ENCODE results near the gene ATP13A3.
A peak's percentile ranks its signal among the peaks of the same experiment; 100 is the strongest.
"Not testable (repeated sequence)": the region's sequence is repeated elsewhere in the genome, so short reads cannot be mapped to it uniquely, and the experiment has no call there.

The ATP13A3 gene

GRCh38 chr3:194500198-194500597 lies 13.4 kb upstream of the ATP13A3 start:
- ChIA-PET POLR2A (no interaction called here), CTCF (interaction anchor here (1.0 kb wide), 1 partner anchor 17 kb away, joined by 3 read pairs; no protein-coding TSS in a partner anchor)
- peaks cover 3 to 15% (median 6%) of the 10 kb centered on the region in 4 experiments for H3K4me1 ChIP-seq (ENCODE audit: control extremely low read depth in 1 of 4, control insufficient read depth in 4 of 4, insufficient read depth in 4 of 4, low read length in 3 of 4)
- no peak for DNase-seq
- no peak overlapping the region for H3K27ac ChIP-seq (ENCODE audit: insufficient read depth in 1 of 2, low read depth in 1 of 2, low read length in 2 of 2, poor library complexity in 1 of 2, severe bottlenecking in 2 of 2)
- no peaks in the 10 kb centered on the region for H3K36me3 ChIP-seq (ENCODE audit: control insufficient read depth in 4 of 4, insufficient read depth in 4 of 4, low read length in 3 of 4)
- no peak overlapping the region for H3K4me3 ChIP-seq (ENCODE audit: control insufficient read depth in 1 of 7, extremely low read depth in 1 of 7, insufficient read depth in 4 of 7, low read depth in 2 of 7, low read length in 6 of 7)
- H3K9me3 ChIP-seq (ENCODE audit: control extremely low read depth in 1 of 5, control insufficient read depth in 4 of 5, insufficient read depth in 2 of 5, low read depth in 1 of 5, low read length in 4 of 5): peaks cover 0 to 3% (median 0%) of the 10 kb centered on the region in 5 experiments
- no peaks in the 10 kb centered on the region for H3K27me3 ChIP-seq (replicated peaks in 2 of 5; ENCODE audit: control insufficient read depth in 4 of 5, insufficient read depth in 5 of 5, low read length in 4 of 5)

DNA sequence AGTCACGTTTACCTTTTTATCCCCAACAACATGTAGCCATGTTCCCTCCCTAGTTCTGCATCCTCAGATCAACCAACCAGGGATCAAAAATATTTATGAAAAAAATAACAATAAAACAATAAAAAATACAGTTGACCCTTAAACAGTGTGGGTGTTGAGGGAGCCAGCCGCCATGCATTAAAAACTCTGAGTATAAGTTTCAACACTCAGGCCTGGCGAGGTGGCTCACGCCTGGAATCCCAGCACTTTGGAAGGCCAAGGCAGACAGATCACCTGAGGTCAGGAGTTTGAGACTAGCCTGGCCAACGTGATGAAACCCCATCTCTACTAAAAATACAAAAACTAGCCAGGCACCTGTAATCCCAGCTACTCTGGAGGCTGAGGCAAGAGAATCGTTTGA lies 12.7 kb upstream of the ATP13A3 start:
- POLR2A ChIA-PET; H3K9me3 ChIP-seq (ENCODE audit: control extremely low read depth in 1 of 5, control insufficient read depth in 4 of 5, insufficient read depth in 2 of 5, low read depth in 1 of 5, low read length in 4 of 5); H3K4me3 ChIP-seq (ENCODE audit: control insufficient read depth in 1 of 7, extremely low read depth in 1 of 7, insufficient read depth in 4 of 7, low read depth in 2 of 7, low read length in 6 of 7); H3K27me3 ChIP-seq (replicated peaks in 2 of 5; ENCODE audit: control insufficient read depth in 4 of 5, insufficient read depth in 5 of 5, low read length in 4 of 5); DNase-seq; H3K36me3 ChIP-seq (ENCODE audit: control insufficient read depth in 4 of 4, insufficient read depth in 4 of 4, low read length in 3 of 4); H3K27ac ChIP-seq (ENCODE audit: insufficient read depth in 1 of 2, low read depth in 1 of 2, low read length in 2 of 2, poor library complexity in 1 of 2, severe bottlenecking in 2 of 2): not testable (repeated sequence)
- peaks cover 3 to 15% (median 6%) of the 10 kb centered on the region in 4 experiments for H3K4me1 ChIP-seq (ENCODE audit: control extremely low read depth in 1 of 4, control insufficient read depth in 4 of 4, insufficient read depth in 4 of 4, low read length in 3 of 4)
- CTCF ChIA-PET: interaction anchor here (1.1 to 1.6 kb wide), 2 partner anchors 11 to 14 kb away, joined by 3 to 8 read pairs; no protein-coding TSS in a partner anchor
- WGBS (ENCODE audit: insufficient coverage): 84% methylated on average over 5 of the region's 6 CpGs

DNA sequence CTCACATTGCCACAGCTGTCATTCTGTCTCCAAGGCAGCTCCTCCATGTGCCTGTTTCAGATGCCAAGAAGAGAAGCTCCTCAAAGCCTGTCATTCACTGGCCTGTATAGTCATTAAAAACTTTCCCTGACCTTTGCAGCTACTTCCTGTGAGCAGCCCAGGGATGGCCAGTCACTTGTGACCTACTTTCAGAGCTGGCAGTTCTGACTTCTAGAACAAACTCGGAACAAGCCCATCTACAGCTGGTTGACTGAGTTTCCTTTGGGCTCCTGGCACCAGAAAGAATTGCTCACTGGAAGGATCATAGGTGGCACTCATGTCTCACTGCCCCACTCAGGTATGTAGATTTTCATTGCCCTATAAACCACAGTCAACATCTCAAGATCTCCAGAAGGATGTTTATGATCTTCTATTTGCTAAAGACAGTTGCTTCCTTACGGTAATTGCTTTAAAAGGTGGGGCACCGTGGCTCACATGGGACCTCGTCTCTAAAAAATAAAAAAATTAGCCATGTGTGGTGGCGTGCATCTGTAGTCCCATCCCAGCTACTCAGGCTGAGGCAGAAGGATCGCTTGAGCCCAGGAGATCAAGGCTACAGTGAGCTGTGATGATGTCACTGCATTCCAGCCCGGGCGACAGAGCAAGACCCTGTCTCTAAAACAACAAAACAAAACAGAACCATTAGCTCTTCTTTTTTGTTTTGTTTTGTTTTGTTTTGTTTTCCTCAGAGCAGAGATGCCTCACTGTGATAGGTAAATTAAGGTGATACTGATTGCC lies 11.2 kb upstream of the ATP13A3 start:
- H3K4me1 ChIP-seq (ENCODE audit: control extremely low read depth in 1 of 4, control insufficient read depth in 4 of 4, insufficient read depth in 4 of 4, low read length in 3 of 4): peaks cover 3 to 15% (median 6%) of the 10 kb centered on the region in 4 experiments
- no peaks in the 10 kb centered on the region for H3K27me3 ChIP-seq (replicated peaks in 2 of 5; ENCODE audit: control insufficient read depth in 4 of 5, insufficient read depth in 5 of 5, low read length in 4 of 5)
- 91% methylated on average over 5 of the region's 8 CpGs for WGBS (ENCODE audit: insufficient coverage)
- no peaks in the 10 kb centered on the region for H3K36me3 ChIP-seq (ENCODE audit: control insufficient read depth in 4 of 4, insufficient read depth in 4 of 4, low read length in 3 of 4)
- H3K4me3 ChIP-seq (ENCODE audit: control insufficient read depth in 1 of 7, extremely low read depth in 1 of 7, insufficient read depth in 4 of 7, low read depth in 2 of 7, low read length in 6 of 7): no peak overlapping the region
- no peak overlapping the region for H3K27ac ChIP-seq (ENCODE audit: insufficient read depth in 1 of 2, low read depth in 1 of 2, low read length in 2 of 2, poor library complexity in 1 of 2, severe bottlenecking in 2 of 2)
- CTCF ChIA-PET: interaction anchor here (0.8 to 1.6 kb wide), 5 partner anchors 9 to 76 kb away, joined by 3 to 8 read pairs (median 3); no protein-coding TSS in a partner anchor
- peaks cover 0 to 3% (median 0%) of the 10 kb centered on the region in 5 experiments for H3K9me3 ChIP-seq (ENCODE audit: control extremely low read depth in 1 of 5, control insufficient read depth in 4 of 5, insufficient read depth in 2 of 5, low read depth in 1 of 5, low read length in 4 of 5)
- no peak for DNase-seq
- POLR2A ChIA-PET: no interaction called here

DNA sequence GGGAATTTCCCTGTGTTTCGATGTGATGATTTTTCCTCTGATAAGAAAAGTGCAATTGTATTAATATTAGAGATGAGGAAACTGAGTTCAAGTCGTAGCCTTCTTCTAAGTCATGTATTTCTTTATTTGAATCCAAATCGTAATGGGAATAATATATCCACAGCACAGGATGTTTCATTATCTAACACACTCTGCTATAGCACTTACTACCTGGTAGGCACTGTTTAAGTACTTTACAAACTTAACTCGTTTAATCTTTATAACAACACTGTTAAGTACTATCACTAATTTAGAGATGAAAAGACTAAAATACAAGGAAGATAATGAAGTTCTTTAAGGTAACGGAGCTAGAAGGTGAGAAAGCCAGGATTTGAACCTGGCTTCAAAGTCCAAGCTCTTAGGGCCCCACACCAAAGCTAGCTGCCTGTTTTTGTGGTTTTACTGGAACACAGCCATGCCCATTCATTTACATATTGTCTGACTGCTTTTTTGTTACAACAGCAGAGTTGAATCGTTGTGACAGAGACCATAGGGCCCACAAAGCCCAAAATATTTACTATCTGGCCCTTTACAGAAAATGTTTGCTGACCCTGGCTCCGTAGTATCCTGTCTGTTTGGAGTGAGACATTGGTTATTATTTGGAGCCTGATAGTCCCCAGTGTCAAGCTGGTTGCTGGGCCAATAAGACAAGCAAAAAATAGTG lies 9.6 kb upstream of the ATP13A3 start:
- H3K9me3 ChIP-seq (ENCODE audit: control extremely low read depth in 1 of 5, control insufficient read depth in 4 of 5, insufficient read depth in 2 of 5, low read depth in 1 of 5, low read length in 4 of 5): no peaks in the 10 kb centered on the region
- 89% methylated on average over 3 of the region's 7 CpGs for WGBS (ENCODE audit: insufficient coverage)
- DNase-seq: peak in 1 of 3 donors; percentile 31
- peaks cover 3 to 23% (median 9%) of the 10 kb centered on the region in 4 experiments for H3K4me1 ChIP-seq (ENCODE audit: control extremely low read depth in 1 of 4, control insufficient read depth in 4 of 4, insufficient read depth in 4 of 4, low read length in 3 of 4)
- no peaks in the 10 kb centered on the region for H3K27me3 ChIP-seq (replicated peaks in 2 of 5; ENCODE audit: control insufficient read depth in 4 of 5, insufficient read depth in 5 of 5, low read length in 4 of 5)
- H3K27ac ChIP-seq (ENCODE audit: insufficient read depth in 1 of 2, low read depth in 1 of 2, low read length in 2 of 2, poor library complexity in 1 of 2, severe bottlenecking in 2 of 2): no peak overlapping the region
- ChIA-PET CTCF (interaction anchor here (0.9 to 1.7 kb wide), 4 partner anchors 9 to 58 kb away, joined by 3 to 4 read pairs (median 3); no protein-coding TSS in a partner anchor), POLR2A (no interaction called here)
- H3K4me3 ChIP-seq (ENCODE audit: control insufficient read depth in 1 of 7, extremely low read depth in 1 of 7, insufficient read depth in 4 of 7, low read depth in 2 of 7, low read length in 6 of 7): no peak overlapping the region
- H3K36me3 ChIP-seq (ENCODE audit: control insufficient read depth in 4 of 4, insufficient read depth in 4 of 4, low read length in 3 of 4): no peaks in the 10 kb centered on the region

GRCh38 chr3:194494951-194495374 lies 8.2 kb upstream of the ATP13A3 start:
- 87% methylated on average over 5 of the region's 5 CpGs for WGBS (ENCODE audit: insufficient coverage)
- H3K4me3 ChIP-seq (ENCODE audit: control insufficient read depth in 1 of 7, extremely low read depth in 1 of 7, insufficient read depth in 4 of 7, low read depth in 2 of 7, low read length in 6 of 7): no peak overlapping the region
- H3K27ac ChIP-seq (ENCODE audit: insufficient read depth in 1 of 2, low read depth in 1 of 2, low read length in 2 of 2, poor library complexity in 1 of 2, severe bottlenecking in 2 of 2): no peak overlapping the region
- POLR2A ChIA-PET: no interaction called here
- no peaks in the 10 kb centered on the region for H3K27me3 ChIP-seq (replicated peaks in 2 of 5; ENCODE audit: control insufficient read depth in 4 of 5, insufficient read depth in 5 of 5, low read length in 4 of 5)
- CTCF ChIA-PET: interaction anchor here (1.2 kb wide), 1 partner anchor 13 kb away, joined by 3 read pairs; no protein-coding TSS in a partner anchor
- H3K36me3 ChIP-seq (ENCODE audit: control insufficient read depth in 4 of 4, insufficient read depth in 4 of 4, low read length in 3 of 4): no peaks in the 10 kb centered on the region
- no peaks in the 10 kb centered on the region for H3K9me3 ChIP-seq (ENCODE audit: control extremely low read depth in 1 of 5, control insufficient read depth in 4 of 5, insufficient read depth in 2 of 5, low read depth in 1 of 5, low read length in 4 of 5)
- H3K4me1 ChIP-seq (ENCODE audit: control extremely low read depth in 1 of 4, control insufficient read depth in 4 of 4, insufficient read depth in 4 of 4, low read length in 3 of 4): peaks cover 3 to 35% (median 9%) of the 10 kb centered on the region in 4 experiments
- DNase-seq: no peak

DNA sequence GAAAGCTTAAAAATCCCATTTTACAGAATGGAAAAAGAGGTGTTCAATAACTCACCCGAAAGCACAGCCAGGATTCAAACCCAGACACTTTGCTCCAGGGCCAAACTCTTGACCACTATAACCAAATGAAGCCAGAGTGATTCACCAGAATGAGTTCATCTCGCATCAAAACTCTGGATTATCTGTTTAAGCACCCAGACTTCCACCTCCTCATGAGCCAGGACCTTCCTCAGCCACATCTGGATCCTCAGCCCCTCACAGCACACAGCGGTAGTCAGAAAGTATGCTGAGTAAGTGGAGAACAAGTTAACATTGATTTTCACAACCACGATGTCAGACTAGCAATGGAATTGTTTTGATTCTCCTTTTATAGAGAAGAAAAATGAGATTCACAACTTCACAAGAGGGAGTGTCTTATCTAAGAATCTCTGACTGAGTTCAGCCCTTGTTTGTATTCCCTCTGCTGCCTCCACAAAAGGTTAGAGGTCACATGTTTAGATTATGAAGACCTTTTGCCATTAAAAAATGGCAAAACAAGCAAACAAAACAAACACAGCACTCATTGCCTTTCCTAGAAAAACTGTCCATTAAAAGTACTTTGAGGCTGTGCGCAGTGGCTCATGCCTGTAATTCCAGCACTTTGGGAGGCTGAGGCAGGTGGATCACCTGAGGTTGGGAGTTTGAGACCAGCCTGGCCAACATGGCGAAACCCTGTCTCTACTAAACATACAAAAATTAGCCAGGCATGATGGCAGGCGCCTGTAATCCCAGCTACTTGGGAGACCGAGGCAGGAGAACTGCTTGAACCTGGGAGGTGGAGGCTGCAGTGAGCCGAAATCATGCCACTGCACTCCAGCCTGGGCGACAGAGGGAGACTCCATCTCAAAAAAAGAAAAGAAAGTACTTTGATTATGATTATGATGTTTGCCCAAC lies 7.5 kb upstream of the ATP13A3 start:
- POLR2A ChIA-PET: interaction anchor here (0.6 kb wide), 1 partner anchor 33 kb away, joined by 3 read pairs; no protein-coding TSS in a partner anchor
- H3K27ac ChIP-seq (ENCODE audit: insufficient read depth in 1 of 2, low read depth in 1 of 2, low read length in 2 of 2, poor library complexity in 1 of 2, severe bottlenecking in 2 of 2); H3K36me3 ChIP-seq (ENCODE audit: control insufficient read depth in 4 of 4, insufficient read depth in 4 of 4, low read length in 3 of 4); H3K4me3 ChIP-seq (ENCODE audit: control insufficient read depth in 1 of 7, extremely low read depth in 1 of 7, insufficient read depth in 4 of 7, low read depth in 2 of 7, low read length in 6 of 7); H3K9me3 ChIP-seq (ENCODE audit: control extremely low read depth in 1 of 5, control insufficient read depth in 4 of 5, insufficient read depth in 2 of 5, low read depth in 1 of 5, low read length in 4 of 5); DNase-seq; H3K27me3 ChIP-seq (replicated peaks in 2 of 5; ENCODE audit: control insufficient read depth in 4 of 5, insufficient read depth in 5 of 5, low read length in 4 of 5); CTCF ChIA-PET: not testable (repeated sequence)
- WGBS (ENCODE audit: insufficient coverage): 94% methylated on average over 7 of the region's 10 CpGs
- peaks cover 3 to 42% (median 14%) of the 10 kb centered on the region in 4 experiments for H3K4me1 ChIP-seq (ENCODE audit: control extremely low read depth in 1 of 4, control insufficient read depth in 4 of 4, insufficient read depth in 4 of 4, low read length in 3 of 4)

All from common myeloid progenitor, CD34-positive (primary cell).